Loucy (cell line): Measurements from ENCODE around the gene MET.
"Not testable (repeated sequence)": the region's sequence is repeated elsewhere in the genome, so short reads cannot be mapped to it uniquely, and the experiment has no call there.

ENCODE experiments used
- H2AFZ ChIP-seq: fragments of 200-600 bp; sonication (generic); 2 replicates; pipeline ENCODE4 v1.6.0; 2016; ENCODE audit warnings: antibody characterized with exemption, mild to moderate bottlenecking, low read length, moderate library complexity
- H3F3A ChIP-seq: fragments of 200-600 bp; 2 replicates; pipeline ENCODE4 v1.6.0; 2016; ENCODE audit warnings: antibody characterized with exemption, low read depth, mild to moderate bottlenecking
- H3K27me3 ChIP-seq: fragments of 200-600 bp; sonication (generic); 2 replicates; pipeline ENCODE4 v1.6.1; 2014; ENCODE audit warnings: low read length, mild to moderate bottlenecking; ENCODE audit not compliant: insufficient read depth, poor library complexity, severe bottlenecking
- H3K36me3 ChIP-seq: fragments of 200-600 bp; sonication (generic); 2 replicates; pipeline ENCODE4 v1.6.1; 2016; ENCODE audit warnings: low read length; ENCODE audit not compliant: insufficient read depth
- H3K4me1 ChIP-seq: fragments of 200-600 bp; sonication (generic); 2 replicates; pipeline ENCODE4 v1.5.1; 2014; ENCODE audit warnings: low read length, mild to moderate bottlenecking; ENCODE audit not compliant: insufficient read depth, poor library complexity, severe bottlenecking
- H3K4me2 ChIP-seq: fragments of 200-600 bp; sonication (generic); 2 replicates; pipeline ENCODE4 v1.6.0; 2014; ENCODE audit warnings: antibody characterized with exemption, low read length, low read depth, mild to moderate bottlenecking; ENCODE audit not compliant: poor library complexity, severe bottlenecking
- H3K4me3 ChIP-seq: fragments of 200-600 bp; sonication (generic); 2 replicates; pipeline ENCODE4 v1.5.1; 2014; ENCODE audit warnings: low read length, mild to moderate bottlenecking, mixed read lengths; ENCODE audit not compliant: poor library complexity, severe bottlenecking
- H3K79me2 ChIP-seq: fragments of 200-600 bp; sonication (generic); 2 replicates; pipeline ENCODE4 v1.6.1; 2014; ENCODE audit warnings: low read length; ENCODE audit not compliant: insufficient read depth
- H3K9ac ChIP-seq: fragments of 200-600 bp; sonication (generic); 2 replicates; pipeline ENCODE4 v1.6.0; 2014; ENCODE audit warnings: mild to moderate bottlenecking, low read depth, low read length, moderate library complexity; ENCODE audit not compliant: poor library complexity, severe bottlenecking
- H3K9me2 ChIP-seq: fragments of 200-600 bp; sonication (generic); replicated peaks from 2 replicates; pipeline ENCODE4 v1.6.1; 2016; ENCODE audit warnings: low read depth, low read length, mixed read lengths
- H3K9me3 ChIP-seq: fragments of 200-600 bp; sonication (generic); 2 replicates; pipeline ENCODE4 v1.6.1; 2014; ENCODE audit warnings: mild to moderate bottlenecking, antibody characterized with exemption, low read length, low read depth; ENCODE audit not compliant: insufficient read depth
- H4K20me1 ChIP-seq: fragments of 200-600 bp; sonication (generic); 2 replicates; pipeline ENCODE4 v1.6.0; 2014; ENCODE audit warnings: antibody characterized with exemption, low read length, mild to moderate bottlenecking; ENCODE audit not compliant: insufficient read depth, poor library complexity, severe bottlenecking
- EZH2phosphoT487 ChIP-seq: fragments of 200-600 bp; IDR thresholded peaks from 2 replicates; pipeline ENCODE4 v1.6.1; 2018; ENCODE audit warnings: antibody characterized with exemption, mild to moderate bottlenecking, moderate library complexity, borderline replicate concordance
- TF ChIP-seq, protein P1 (sequence below): fragments of 200-600 bp; sonication (generic); conservative IDR thresholded peaks from 2 replicates; pipeline ENCODE4 v1.5.1; 2014; ENCODE audit warnings: mild to moderate bottlenecking, antibody characterized with exemption, low read length

The MET gene

DNA sequence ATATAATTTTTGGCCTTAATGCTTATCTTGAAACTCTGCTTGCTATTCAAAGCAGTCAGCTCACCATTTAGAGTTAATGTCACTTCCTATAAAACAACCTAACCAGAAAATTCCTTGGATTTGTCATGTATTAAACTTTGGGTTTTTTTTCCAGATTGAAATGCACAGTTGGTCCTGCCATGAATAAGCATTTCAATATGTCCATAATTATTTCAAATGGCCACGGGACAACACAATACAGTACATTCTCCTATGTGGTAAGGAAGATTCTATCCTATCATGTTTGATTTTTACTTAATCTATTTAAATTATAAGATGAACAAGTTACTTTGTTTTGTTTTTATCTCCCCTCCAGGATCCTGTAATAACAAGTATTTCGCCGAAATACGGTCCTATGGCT, 85.3 kb downstream of the MET start:
- Histone ChIP-seq H3K9me3 (no peaks in the 10 kb centered on the region), H3K79me2 (no peaks in the 10 kb centered on the region), H3K4me1 (no peaks in the 10 kb centered on the region), H3K27me3 (no peaks in the 10 kb centered on the region), H4K20me1 (no peaks in the 10 kb centered on the region), H3K4me3 (no peak overlapping the region), H3F3A (no peaks in the 10 kb centered on the region), H3K9ac (no peak overlapping the region), H2AFZ (no peak overlapping the region), H3K9me2 (no peaks in the 10 kb centered on the region), H3K4me2 (no peak overlapping the region), H3K36me3 (no peaks in the 10 kb centered on the region)
- TF ChIP-seq EZH2phosphoT487: no peak
- TF ChIP-seq, protein P1, sequence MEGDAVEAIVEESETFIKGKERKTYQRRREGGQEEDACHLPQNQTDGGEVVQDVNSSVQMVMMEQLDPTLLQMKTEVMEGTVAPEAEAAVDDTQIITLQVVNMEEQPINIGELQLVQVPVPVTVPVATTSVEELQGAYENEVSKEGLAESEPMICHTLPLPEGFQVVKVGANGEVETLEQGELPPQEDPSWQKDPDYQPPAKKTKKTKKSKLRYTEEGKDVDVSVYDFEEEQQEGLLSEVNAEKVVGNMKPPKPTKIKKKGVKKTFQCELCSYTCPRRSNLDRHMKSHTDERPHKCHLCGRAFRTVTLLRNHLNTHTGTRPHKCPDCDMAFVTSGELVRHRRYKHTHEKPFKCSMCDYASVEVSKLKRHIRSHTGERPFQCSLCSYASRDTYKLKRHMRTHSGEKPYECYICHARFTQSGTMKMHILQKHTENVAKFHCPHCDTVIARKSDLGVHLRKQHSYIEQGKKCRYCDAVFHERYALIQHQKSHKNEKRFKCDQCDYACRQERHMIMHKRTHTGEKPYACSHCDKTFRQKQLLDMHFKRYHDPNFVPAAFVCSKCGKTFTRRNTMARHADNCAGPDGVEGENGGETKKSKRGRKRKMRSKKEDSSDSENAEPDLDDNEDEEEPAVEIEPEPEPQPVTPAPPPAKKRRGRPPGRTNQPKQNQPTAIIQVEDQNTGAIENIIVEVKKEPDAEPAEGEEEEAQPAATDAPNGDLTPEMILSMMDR: no peak

DNA sequence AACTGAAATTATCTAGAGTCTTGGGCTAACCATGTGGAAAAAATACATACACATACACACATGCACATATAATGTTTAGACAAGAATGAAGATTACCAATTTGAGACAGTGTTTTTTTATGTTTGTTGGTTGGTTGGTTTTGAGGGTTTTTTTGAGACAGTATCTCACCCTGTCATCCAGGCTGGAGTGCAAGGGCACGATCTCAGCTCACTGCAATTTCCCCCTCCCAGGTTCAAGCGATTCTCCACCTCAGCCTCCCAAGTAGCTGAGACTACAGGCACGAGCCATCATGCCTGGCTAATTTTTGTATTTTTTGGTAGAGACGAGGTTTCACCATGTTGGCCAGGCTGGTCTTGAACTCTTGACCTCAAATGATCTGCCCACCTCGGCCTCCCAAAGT, 87.6 kb downstream of the MET start:
- H3K9me2 ChIP-seq, H3K27me3 ChIP-seq, H3K79me2 ChIP-seq, H3K9me3 ChIP-seq, H2AFZ ChIP-seq, H4K20me1 ChIP-seq, H3K4me3 ChIP-seq, H3F3A ChIP-seq, H3K36me3 ChIP-seq, H3K4me1 ChIP-seq, H3K4me2 ChIP-seq, H3K9ac ChIP-seq: not testable (repeated sequence)

DNA sequence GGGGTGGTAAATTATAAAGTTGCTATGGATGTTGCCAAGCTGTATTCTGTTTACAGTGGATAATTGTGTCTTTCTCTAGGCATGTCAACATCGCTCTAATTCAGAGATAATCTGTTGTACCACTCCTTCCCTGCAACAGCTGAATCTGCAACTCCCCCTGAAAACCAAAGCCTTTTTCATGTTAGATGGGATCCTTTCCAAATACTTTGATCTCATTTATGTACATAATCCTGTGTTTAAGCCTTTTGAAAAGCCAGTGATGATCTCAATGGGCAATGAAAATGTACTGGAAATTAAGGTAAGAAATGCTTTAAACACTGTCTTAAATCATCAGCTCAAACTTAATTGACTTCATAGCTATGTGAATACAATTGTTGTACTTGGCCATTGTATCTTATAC, 91.0 kb downstream of the MET start:
- H3K9me3 ChIP-seq: no peaks in the 10 kb centered on the region

DNA sequence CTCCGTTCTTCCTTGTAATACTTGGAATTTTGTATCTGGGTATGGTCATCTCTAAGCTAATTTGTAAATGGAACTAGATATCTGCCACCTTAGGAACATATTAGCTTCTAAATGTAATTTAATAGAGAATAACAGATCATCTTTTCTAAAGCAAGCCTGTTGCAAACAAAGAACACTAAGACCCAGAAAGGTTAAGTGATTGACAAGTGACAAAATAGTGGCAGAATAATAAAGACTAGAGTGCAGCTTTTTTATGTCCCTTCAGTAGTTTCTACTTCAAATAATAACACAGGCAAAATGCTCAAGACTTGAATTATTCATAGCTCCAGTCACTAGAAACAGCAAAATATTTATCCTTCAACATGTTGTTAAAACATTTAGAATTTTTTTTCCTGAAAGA, 91.7 kb downstream of the MET start:
- Histone ChIP-seq H3K9me2 (no peaks in the 10 kb centered on the region), H3K9ac (no peak overlapping the region), H2AFZ (no peak overlapping the region), H3K79me2 (no peaks in the 10 kb centered on the region), H4K20me1 (no peaks in the 10 kb centered on the region), H3K4me2 (no peak overlapping the region), H3K9me3 (no peaks in the 10 kb centered on the region), H3K4me3 (no peak overlapping the region), H3K27me3 (no peaks in the 10 kb centered on the region), H3F3A (no peaks in the 10 kb centered on the region), H3K4me1 (no peaks in the 10 kb centered on the region), H3K36me3 (no peaks in the 10 kb centered on the region)
- TF ChIP-seq, protein P1: no peak
- TF ChIP-seq EZH2phosphoT487: no peak

More for the DNA sequence above, 91.0 kb downstream of the MET start:
- H3K27me3 ChIP-seq: no peaks in the 10 kb centered on the region
- TF ChIP-seq EZH2phosphoT487: no peak
- TF ChIP-seq, protein P1: no peak
- H4K20me1 ChIP-seq: no peaks in the 10 kb centered on the region
- no peak overlapping the region for H2AFZ ChIP-seq
- no peak overlapping the region for H3K9ac ChIP-seq
- H3K4me3 ChIP-seq: no peak overlapping the region
- H3K79me2 ChIP-seq: no peaks in the 10 kb centered on the region
- H3K9me2 ChIP-seq: no peaks in the 10 kb centered on the region
- H3F3A ChIP-seq: no peaks in the 10 kb centered on the region
- H3K4me2 ChIP-seq: no peak overlapping the region
- H3K36me3 ChIP-seq: no peaks in the 10 kb centered on the region
- no peaks in the 10 kb centered on the region for H3K4me1 ChIP-seq
